GM12873 (cell line): ENCODE data around the gene SLC6A4.

Experiments used
- CTCF ChIP-seq: IDR thresholded peaks from 2 replicates; pipeline ENCODE4 v1.5.1; 2012; ENCODE audit warnings: low read depth, mild to moderate bottlenecking, moderate library complexity, low read length, control low read depth; ENCODE audit not compliant: insufficient read depth; ENCODE audit errors: missing control alignments

SLC6A4 gene

GRCh38 chr17:30234296-30234695, 1.2 kb downstream of the SLC6A4 start:
- TF ChIP-seq CTCF = no peak

- no peak for TF ChIP-seq CTCF
These were observed 2.6 kb downstream of the SLC6A4 start for GRCh38 chr17:30232824-30233427.

GRCh38 chr17:30232015-30232823, 3.3 kb downstream of the SLC6A4 start:
- no peak for TF ChIP-seq CTCF

- TF ChIP-seq CTCF = peak; percentile 2
These were observed 4.8 kb downstream of the SLC6A4 start for GRCh38 chr17:30230596-30231125.

- no peak for TF ChIP-seq CTCF
These were observed 6.5 kb downstream of the SLC6A4 start for GRCh38 chr17:30229012-30229411.

- no peak for TF ChIP-seq CTCF
These were observed 7.5 kb downstream of the SLC6A4 start for GRCh38 chr17:30228011-30228410.

GRCh38 chr17:30226878-30227277, 8.6 kb downstream of the SLC6A4 start:
- TF ChIP-seq CTCF = no peak
